Measurements from ENCODE around the gene PRR12. TPM values are rescaled to one million over a fixed set of nuclear protein-coding genes. Genes with fewer than 3 reads are reported as not detected.

Gene PRR12
- total RNA-seq, 4 donors from 2014 or later, result 13.5 to 39.6 (median 28.1) TPM

DNA sequence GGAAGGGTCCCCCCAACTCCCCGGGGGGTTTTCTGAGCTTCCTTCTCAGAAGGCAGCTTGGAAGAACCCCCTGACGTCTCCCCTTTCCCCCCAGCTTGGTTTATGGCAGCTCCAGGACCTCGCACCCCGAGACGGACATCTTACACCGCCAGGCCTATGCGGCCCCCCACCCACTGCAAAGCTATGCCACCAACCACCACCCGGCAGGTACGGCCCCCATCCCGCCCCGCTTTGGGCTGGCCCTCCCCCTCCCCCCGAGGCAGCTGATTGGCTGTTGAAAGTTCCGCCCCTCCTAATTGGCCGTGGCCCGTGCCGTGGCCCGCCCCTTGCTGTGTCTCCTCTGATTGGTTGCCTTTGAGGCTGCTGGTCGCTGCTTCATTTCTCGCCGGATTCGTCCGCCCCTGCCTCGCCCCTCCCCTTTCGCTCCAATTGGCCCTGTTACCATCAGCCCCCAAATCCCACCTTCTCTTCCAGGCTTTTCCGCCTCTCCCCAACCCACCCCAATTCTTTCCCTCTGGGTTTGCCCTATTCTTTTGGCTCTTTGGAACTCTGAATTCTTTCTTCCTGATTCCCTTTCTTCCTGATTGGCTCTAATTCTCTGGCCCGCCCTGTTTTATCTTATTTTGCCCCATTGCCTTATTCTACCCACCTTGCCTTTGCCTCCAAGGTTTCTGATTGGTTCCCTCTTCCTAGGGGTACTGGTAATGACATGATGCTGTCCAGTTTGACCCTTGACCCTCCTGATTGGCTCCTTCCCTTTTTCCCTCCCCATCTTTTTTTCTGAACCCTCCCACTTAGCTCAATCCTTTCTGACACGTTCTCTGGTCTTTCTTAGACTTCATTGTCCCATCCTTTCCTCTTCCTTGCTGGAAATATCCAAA lies 2.5 kb downstream of the PRR12 start:
- peak; percentile 93 to 97 (median 95) for DNase-seq
- peaks cover 0 to 17% (median 7%) of the 10 kb centered on the region in 4 donors for H3K4me1 ChIP-seq

DNA sequence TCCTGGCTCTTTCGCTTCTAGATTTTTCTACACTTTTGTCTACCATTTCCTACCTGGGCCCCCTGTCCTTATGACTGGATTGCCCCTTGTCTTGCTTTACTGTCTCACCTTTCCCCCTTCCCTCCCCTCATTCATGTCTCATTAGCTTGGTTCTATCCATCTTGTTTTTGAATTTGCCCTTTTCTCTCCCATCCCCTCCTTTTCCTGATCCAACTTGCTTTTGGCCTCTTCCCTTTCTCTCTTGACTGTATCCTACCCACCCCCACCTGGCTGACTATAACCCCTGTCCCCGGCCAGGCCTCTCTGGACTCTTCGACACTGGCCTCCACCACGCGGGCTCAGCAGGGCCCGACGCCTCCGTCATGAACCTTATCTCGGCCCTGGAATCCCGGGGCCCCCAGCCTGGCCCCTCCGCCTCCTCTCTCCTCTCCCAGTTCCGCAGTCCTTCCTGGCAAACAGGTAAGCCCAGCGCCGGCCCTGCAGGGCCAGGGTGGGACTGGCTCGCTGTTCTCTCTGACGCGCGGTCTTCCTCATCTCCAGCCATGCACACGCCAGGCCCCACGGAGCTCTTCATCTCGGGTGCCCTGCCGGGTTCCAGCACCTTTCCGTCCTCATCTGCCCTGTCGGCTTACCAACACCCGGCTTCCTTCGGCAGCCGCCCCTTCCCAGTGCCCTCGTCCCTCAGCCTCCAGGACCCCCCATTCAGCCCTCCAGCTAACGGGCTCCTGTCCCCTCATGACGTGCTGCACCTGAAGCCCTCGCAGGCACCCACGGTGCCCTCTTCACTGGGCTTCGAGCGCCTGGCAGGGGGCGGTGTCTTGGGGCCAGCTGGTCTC lies 3.4 kb downstream of the PRR12 start:
- Histone ChIP-seq H3K4me3 (no peak overlapping the region), H3K27ac (peak overlapping the region in 1 of 4 donors; percentile 95), H3K4me1 (peaks cover 0 to 17% (median 6%) of the 10 kb centered on the region in 4 donors), H3K27me3 (no peaks in the 10 kb centered on the region), H3K36me3 (peaks cover 0 to 55% (median 0%) of the 10 kb centered on the region in 3 donors), H3K9me3 (no peaks in the 10 kb centered on the region)
- TF ChIP-seq, protein P1, sequence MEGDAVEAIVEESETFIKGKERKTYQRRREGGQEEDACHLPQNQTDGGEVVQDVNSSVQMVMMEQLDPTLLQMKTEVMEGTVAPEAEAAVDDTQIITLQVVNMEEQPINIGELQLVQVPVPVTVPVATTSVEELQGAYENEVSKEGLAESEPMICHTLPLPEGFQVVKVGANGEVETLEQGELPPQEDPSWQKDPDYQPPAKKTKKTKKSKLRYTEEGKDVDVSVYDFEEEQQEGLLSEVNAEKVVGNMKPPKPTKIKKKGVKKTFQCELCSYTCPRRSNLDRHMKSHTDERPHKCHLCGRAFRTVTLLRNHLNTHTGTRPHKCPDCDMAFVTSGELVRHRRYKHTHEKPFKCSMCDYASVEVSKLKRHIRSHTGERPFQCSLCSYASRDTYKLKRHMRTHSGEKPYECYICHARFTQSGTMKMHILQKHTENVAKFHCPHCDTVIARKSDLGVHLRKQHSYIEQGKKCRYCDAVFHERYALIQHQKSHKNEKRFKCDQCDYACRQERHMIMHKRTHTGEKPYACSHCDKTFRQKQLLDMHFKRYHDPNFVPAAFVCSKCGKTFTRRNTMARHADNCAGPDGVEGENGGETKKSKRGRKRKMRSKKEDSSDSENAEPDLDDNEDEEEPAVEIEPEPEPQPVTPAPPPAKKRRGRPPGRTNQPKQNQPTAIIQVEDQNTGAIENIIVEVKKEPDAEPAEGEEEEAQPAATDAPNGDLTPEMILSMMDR (IDR thresholded peaks at IDR 0.05), result no peak
- no peak for TF ChIP-seq POLR2A (IDR thresholded peaks at IDR 0.05)
- no peak for DNase-seq

More for the DNA sequence above, 2.5 kb downstream of the PRR12 start:
- H3K9me3 ChIP-seq, result no peaks in the 10 kb centered on the region
- TF ChIP-seq, protein P1 (IDR thresholded peaks at IDR 0.05), result peak in 1 of 6 experiments; percentile 0
- no peak for TF ChIP-seq POLR2A (IDR thresholded peaks at IDR 0.05)
- H3K36me3 ChIP-seq, result peaks cover 0 to 46% (median 0%) of the 10 kb centered on the region in 3 donors
- H3K27ac ChIP-seq, result peak overlapping the region; percentile 87 to 99 (median 93)
- peak overlapping the region; percentile 74 to 99 (median 86) for H3K4me3 ChIP-seq
- no peaks in the 10 kb centered on the region for H3K27me3 ChIP-seq

DNA sequence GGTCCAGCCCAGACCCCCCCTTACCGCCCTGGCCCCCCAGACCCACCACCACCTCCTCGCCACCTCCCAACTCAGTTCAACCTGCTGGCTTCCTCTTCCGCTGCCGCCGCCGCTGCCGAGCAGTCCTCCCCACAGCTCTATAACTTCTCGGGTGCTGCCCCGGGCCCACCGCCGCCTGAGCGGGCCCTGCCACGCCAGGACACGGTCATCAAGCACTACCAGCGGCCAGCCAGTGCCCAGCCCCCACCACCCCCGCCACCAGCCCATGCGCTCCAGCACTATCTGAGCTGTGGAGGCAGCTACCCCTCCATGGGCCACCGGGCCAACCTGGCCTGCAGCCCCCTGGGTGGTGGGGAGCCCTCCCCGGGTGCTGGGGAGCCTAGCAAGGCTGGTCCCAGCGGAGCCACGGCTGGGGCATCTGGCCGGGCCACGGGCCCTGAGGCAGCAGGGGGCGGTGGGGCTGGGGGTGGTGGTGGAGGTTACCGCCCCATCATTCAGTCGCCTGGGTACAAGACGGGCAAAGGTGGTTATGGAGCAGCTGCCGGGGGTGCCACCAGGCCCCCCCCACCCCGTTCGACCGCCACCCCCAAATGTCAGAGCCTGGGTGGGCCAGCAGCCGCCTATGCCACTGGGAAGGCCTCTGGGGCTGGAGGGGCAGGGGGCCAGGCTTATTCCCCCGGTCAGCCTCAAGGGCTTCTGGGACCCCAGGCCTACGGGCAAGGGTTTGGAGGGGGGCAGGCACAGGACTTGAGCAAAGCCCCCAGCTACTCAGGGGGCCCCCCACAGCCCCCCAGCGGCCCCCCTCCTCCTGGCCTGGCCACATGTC lies 4.2 kb downstream of the PRR12 start:
- no peaks in the 10 kb centered on the region for H3K27me3 ChIP-seq
- H3K4me3 ChIP-seq, result no peak overlapping the region
- TF ChIP-seq, protein P1 (IDR thresholded peaks at IDR 0.05), result no peak
- TF ChIP-seq POLR2A (IDR thresholded peaks at IDR 0.05), result no peak
- DNase-seq, result no peak
- no peaks in the 10 kb centered on the region for H3K9me3 ChIP-seq
- peaks cover 0 to 17% (median 4%) of the 10 kb centered on the region in 4 donors for H3K4me1 ChIP-seq
- peaks cover 0 to 63% (median 0%) of the 10 kb centered on the region in 3 donors for H3K36me3 ChIP-seq
- no peak overlapping the region for H3K27ac ChIP-seq

DNA sequence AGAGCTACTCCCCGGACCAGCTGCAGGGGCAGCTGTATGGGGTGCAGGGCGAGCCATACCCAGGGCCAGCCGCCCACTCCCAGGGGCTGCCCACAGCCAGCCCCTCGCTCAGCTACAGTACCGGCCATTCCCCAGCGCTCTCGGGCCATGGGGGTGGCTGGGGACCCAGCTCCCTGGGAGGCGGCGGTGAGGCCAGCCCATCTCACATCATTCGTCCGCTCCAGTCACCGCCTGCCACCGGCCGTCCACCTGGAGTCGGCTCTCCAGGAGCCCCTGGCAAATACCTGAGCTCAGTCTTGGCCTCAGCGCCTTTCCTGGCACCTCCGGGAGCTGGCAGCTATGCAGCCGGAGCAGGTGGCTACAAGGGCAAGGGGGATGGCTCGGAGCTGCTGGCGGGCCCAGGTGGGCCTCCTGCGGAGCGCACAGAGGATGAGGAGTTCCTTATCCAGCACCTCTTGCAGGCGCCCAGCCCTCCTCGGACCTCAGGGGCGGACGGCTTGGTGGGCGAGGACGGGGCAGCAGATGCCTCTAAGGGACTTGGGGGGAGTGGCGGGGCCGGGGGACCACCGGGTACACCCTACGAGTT lies 4.9 kb downstream of the PRR12 start:
- no peaks in the 10 kb centered on the region for H3K27me3 ChIP-seq
- no peak overlapping the region for H3K27ac ChIP-seq
- TF ChIP-seq POLR2A (IDR thresholded peaks at IDR 0.05), result no peak
- TF ChIP-seq, protein P1 (IDR thresholded peaks at IDR 0.05), result no peak
- H3K4me3 ChIP-seq, result no peak overlapping the region
- no peaks in the 10 kb centered on the region for H3K9me3 ChIP-seq
- peaks cover 0 to 17% (median 4%) of the 10 kb centered on the region in 4 donors for H3K4me1 ChIP-seq
- DNase-seq, result no peak
- H3K36me3 ChIP-seq, result peaks cover 0 to 70% (median 0%) of the 10 kb centered on the region in 3 donors

Data from Peyer's patch (tissue), 4 donors.